ENCODE data around the gene PUS1.

GRCh38 chr12:131946757-131947156 lies 17.7 kb downstream of the PUS1 start:
- TF ChIP-seq CTCF (IDR thresholded peaks at IDR 0.05; ENCODE audit: poor library complexity, severe bottlenecking) (no peak), REST (IDR thresholded peaks at IDR 0.05; ENCODE audit: borderline replicate concordance) (no peak), EZH2 (IDR thresholded peaks at IDR 0.05; ENCODE audit: borderline replicate concordance, insufficient read depth, low read length, poor library complexity, severe bottlenecking) (no peak), POLR2AphosphoS5 (IDR thresholded peaks at IDR 0.05) (no peak)
